GM12892 (cell line): Measurements from ENCODE around the gene STAMBP.

Experiments
- POLR2A ChIP-seq: IDR thresholded peaks from 2 replicates; pipeline ENCODE4 v1.6.1; 2011; ENCODE audit warnings: low read depth, low read length, control low read depth
- POLR2AphosphoS5 ChIP-seq: IDR thresholded peaks from 2 replicates; pipeline ENCODE4 v1.6.1; 2011; ENCODE audit warnings: low read depth, low read length, control low read depth
- TAF1 ChIP-seq: IDR thresholded peaks from 2 replicates; pipeline ENCODE4 v1.6.1; 2011; ENCODE audit warnings: low read depth, mild to moderate bottlenecking, control low read depth, low read length, borderline replicate concordance

DNA sequence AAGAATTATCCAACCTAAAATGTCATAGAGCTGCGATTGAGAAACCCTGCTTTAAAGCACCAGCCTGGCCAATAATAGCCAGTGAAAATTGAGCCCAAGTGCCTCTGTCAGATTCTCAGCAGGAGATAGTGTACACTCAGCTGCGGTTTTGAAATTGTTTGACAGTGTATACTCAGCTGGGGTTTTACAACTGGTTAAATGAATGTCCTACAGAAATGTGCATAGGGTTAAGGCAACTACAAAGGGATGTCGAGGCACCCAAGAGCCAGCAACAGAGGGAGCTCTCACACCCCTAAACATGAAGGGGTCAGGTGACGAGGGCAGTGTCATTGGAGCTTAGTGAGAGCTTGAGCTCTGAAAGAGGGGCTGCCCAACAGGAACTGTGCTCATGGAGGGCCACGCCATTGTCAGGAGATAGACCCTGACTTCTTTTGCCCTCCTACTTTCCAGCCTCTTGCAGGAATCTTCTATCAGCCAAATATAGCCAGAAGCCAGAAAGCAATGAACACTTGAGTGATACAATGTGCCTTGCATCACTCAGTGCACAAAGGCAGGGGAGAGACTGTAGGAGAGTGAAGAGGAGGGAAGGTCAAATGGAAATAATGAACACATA, 79.2 kb downstream of the STAMBP start:
- TF ChIP-seq POLR2A (no peak), POLR2AphosphoS5 (no peak), TAF1 (no peak)
